Hepatocyte (in vitro differentiated cells): Measurements from ENCODE around the gene RIMKLB. TPM values are rescaled to one million over a fixed set of nuclear protein-coding genes. Genes with fewer than 3 reads are reported as not detected.

Source experiments
- DNase-seq: peaks from one replicate; pipeline ENCODE4 v3.0.0-alpha.2; 2016; ENCODE audit warnings: low spot score
- H2AFZ ChIP-seq: fragments of 200-600 bp; sonication (generic); 2 replicates; pipeline ENCODE4 v1.6.0; 2016; ENCODE audit warnings: antibody characterized with exemption, mild to moderate bottlenecking
- H3K27ac ChIP-seq: fragments of 200-600 bp; sonication (generic); 2 replicates; pipeline ENCODE4 v1.5.1; 2016; ENCODE audit warnings: mild to moderate bottlenecking
- H3K27me3 ChIP-seq: fragments of 200-600 bp; sonication (generic); 2 replicates; pipeline ENCODE4 v1.6.1; 2016
- H3K36me3 ChIP-seq: fragments of 200-600 bp; sonication (generic); replicated peaks from 2 replicates; pipeline ENCODE4 v1.5.1; 2016; ENCODE audit warnings: low read depth; ENCODE audit not compliant: insufficient read depth
- H3K4me1 ChIP-seq: fragments of 200-600 bp; sonication (generic); 2 replicates; pipeline ENCODE4 v1.5.1; 2016; ENCODE audit warnings: mild to moderate bottlenecking, moderate library complexity; ENCODE audit not compliant: insufficient read depth
- H3K4me2 ChIP-seq: fragments of 200-600 bp; sonication (generic); 2 replicates; pipeline ENCODE4 v1.6.0; 2016
- H3K4me3 ChIP-seq: fragments of 200-600 bp; sonication (generic); 2 replicates; pipeline ENCODE4 v1.5.1; 2016; ENCODE audit warnings: mild to moderate bottlenecking
- H3K79me2 ChIP-seq: fragments of 200-600 bp; sonication (generic); 2 replicates; pipeline ENCODE4 v1.6.0; 2017; ENCODE audit warnings: mild to moderate bottlenecking
- H3K9me2 ChIP-seq: fragments of 200-600 bp; sonication (generic); replicated peaks from 2 replicates; pipeline ENCODE4 v1.6.0; 2017; ENCODE audit warnings: mild to moderate bottlenecking; ENCODE audit not compliant: insufficient read depth
- H3K9me3 ChIP-seq: fragments of 200-600 bp; sonication (generic); 2 replicates; pipeline ENCODE4 v1.5.1; 2016; ENCODE audit warnings: low read depth, mild to moderate bottlenecking
- H4K20me1 ChIP-seq: fragments of 200-600 bp; sonication (generic); 2 replicates; pipeline ENCODE4 v1.6.0; 2016; ENCODE audit warnings: mild to moderate bottlenecking; ENCODE audit not compliant: insufficient read depth, poor library complexity, severe bottlenecking
- CTCF ChIP-seq: fragments of 200-600 bp; sonication (generic); IDR thresholded peaks from 2 replicates; pipeline ENCODE4 v1.5.1; 2016; ENCODE audit warnings: antibody characterized with exemption, mild to moderate bottlenecking; ENCODE audit not compliant: poor library complexity
- EZH2 ChIP-seq: fragments of 200-600 bp; sonication (generic); IDR thresholded peaks from 2 replicates; pipeline ENCODE4 v1.6.1; 2016; ENCODE audit warnings: antibody characterized with exemption, mild to moderate bottlenecking, borderline replicate concordance
- EZH2phosphoT487 ChIP-seq: fragments of 200-600 bp; sonication (generic); IDR thresholded peaks from one replicate; pipeline ENCODE4 v1.6.1; 2018; ENCODE audit warnings: antibody characterized with exemption, mild to moderate bottlenecking, low read depth, moderate library complexity; ENCODE audit not compliant: unreplicated experiment, severe bottlenecking
- WGBS: methylation state at CpG from one replicate; pipeline ENCODE4 v1.1.6; 2016; ENCODE audit warnings: low lambda C conversion rate; ENCODE audit errors: missing lambda C conversion rate; 5-methylcytosine and 5-hydroxymethylcytosine counted together
- polyA plus RNA-seq: library from polyadenylated mRNA; unstranded; fragments of >200 nt; fragmentation: Nextera tagmentation; extraction: Ambion mirVana; gene quantifications from 2 replicates; pipeline ENCODE4 v1.2.1, GENCODE V29; 2016
- total RNA-seq: library from RNA; depleted of rRNA; stranded (reverse); fragments of >200 nt; gene quantifications from 2 replicates; pipeline ENCODE4 v1.2.3, GENCODE V29; 2014

Gene RIMKLB
- total and polyA plus RNA-seq, 2 experiments from 2014 or later, result 20.7 to 37.3 TPM

- H3K9me2 ChIP-seq, result no peaks in the 10 kb centered on the region
- H3K36me3 ChIP-seq, result no peaks in the 10 kb centered on the region
- H3K4me2 ChIP-seq, result peak overlapping the region; percentile 52
- H3K79me2 ChIP-seq, result no peaks in the 10 kb centered on the region
- H3K27me3 ChIP-seq, result no peaks in the 10 kb centered on the region
- no peak for TF ChIP-seq EZH2
- TF ChIP-seq EZH2phosphoT487, result no peak
- TF ChIP-seq CTCF, result no peak
- no peak overlapping the region for H3K4me3 ChIP-seq
- no peaks in the 10 kb centered on the region for H3K9me3 ChIP-seq
- peak; percentile 82 for DNase-seq
- H2AFZ ChIP-seq, result peak overlapping the region; percentile 3
- peaks cover 11% of the 10 kb centered on the region for H3K4me1 ChIP-seq
- peak overlapping the region; percentile 82 for H3K27ac ChIP-seq
- 21% methylated on average over 11 of the region's 11 CpGs for WGBS
- H4K20me1 ChIP-seq, result no peaks in the 10 kb centered on the region
These were observed 16.5 kb upstream of the RIMKLB start for GRCh38 chr12:8681129-8681884.

- no peak for DNase-seq
- Histone ChIP-seq H3K9me2 (no peaks in the 10 kb centered on the region), H3K9me3 (no peaks in the 10 kb centered on the region), H3K27ac (no peak overlapping the region), H3K79me2 (no peaks in the 10 kb centered on the region), H4K20me1 (no peaks in the 10 kb centered on the region), H3K27me3 (no peaks in the 10 kb centered on the region), H3K4me3 (no peak overlapping the region), H3K36me3 (no peaks in the 10 kb centered on the region), H3K4me2 (no peak overlapping the region), H3K4me1 (peaks cover 27% of the 10 kb centered on the region), H2AFZ (no peak overlapping the region)
- WGBS, result 96% methylated on average over 2 of the region's 2 CpGs
- TF ChIP-seq EZH2phosphoT487, result no peak
- TF ChIP-seq CTCF, result no peak
- no peak for TF ChIP-seq EZH2
These were observed 12.7 kb upstream of the RIMKLB start for GRCh38 chr12:8685051-8685450.

- Histone ChIP-seq H2AFZ (no peak overlapping the region), H3K9me3 (no peaks in the 10 kb centered on the region), H3K4me1 (peaks cover 24% of the 10 kb centered on the region), H3K4me2 (peak overlapping the region; percentile 35), H3K9me2 (no peaks in the 10 kb centered on the region), H3K79me2 (no peaks in the 10 kb centered on the region), H3K4me3 (no peak overlapping the region), H3K36me3 (no peaks in the 10 kb centered on the region), H4K20me1 (no peaks in the 10 kb centered on the region), H3K27me3 (no peaks in the 10 kb centered on the region), H3K27ac (peak overlapping the region; percentile 77)
- no peak for TF ChIP-seq CTCF
- TF ChIP-seq EZH2phosphoT487, result no peak
- TF ChIP-seq EZH2, result no peak
- peak; percentile 81 for DNase-seq
- 43% methylated on average over 2 of the region's 2 CpGs for WGBS
These were observed 9.8 kb upstream of the RIMKLB start for GRCh38 chr12:8687846-8688601.
